Measurements from ENCODE around the gene MTHFSD.

MTHFSD gene

GRCh38 chr16:86540894-86541293 is 14.1 kb downstream of the MTHFSD start:
- H3K4me3 ChIP-seq (ENCODE audit: low read length), result no peak overlapping the region
- DNase-seq (ENCODE audit: low read depth), result no peak

GRCh38 chr16:86538196-86538780 is 16.7 kb downstream of the MTHFSD start:
- DNase-seq (ENCODE audit: low read depth), result no peak
- TF ChIP-seq, protein P1, sequence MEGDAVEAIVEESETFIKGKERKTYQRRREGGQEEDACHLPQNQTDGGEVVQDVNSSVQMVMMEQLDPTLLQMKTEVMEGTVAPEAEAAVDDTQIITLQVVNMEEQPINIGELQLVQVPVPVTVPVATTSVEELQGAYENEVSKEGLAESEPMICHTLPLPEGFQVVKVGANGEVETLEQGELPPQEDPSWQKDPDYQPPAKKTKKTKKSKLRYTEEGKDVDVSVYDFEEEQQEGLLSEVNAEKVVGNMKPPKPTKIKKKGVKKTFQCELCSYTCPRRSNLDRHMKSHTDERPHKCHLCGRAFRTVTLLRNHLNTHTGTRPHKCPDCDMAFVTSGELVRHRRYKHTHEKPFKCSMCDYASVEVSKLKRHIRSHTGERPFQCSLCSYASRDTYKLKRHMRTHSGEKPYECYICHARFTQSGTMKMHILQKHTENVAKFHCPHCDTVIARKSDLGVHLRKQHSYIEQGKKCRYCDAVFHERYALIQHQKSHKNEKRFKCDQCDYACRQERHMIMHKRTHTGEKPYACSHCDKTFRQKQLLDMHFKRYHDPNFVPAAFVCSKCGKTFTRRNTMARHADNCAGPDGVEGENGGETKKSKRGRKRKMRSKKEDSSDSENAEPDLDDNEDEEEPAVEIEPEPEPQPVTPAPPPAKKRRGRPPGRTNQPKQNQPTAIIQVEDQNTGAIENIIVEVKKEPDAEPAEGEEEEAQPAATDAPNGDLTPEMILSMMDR (IDR thresholded peaks at IDR 0.05; ENCODE audit: insufficient read depth, low read depth, low read length, missing control alignments), result no peak
- H3K4me3 ChIP-seq (ENCODE audit: low read length), result no peak overlapping the region

More at GRCh38 chr16:86540894-86541293, 14.1 kb downstream of the MTHFSD start:
- TF ChIP-seq, protein P1 (IDR thresholded peaks at IDR 0.05; ENCODE audit: insufficient read depth, low read depth, low read length, missing control alignments), result no peak

- H3K4me3 ChIP-seq (ENCODE audit: low read length), result no peak overlapping the region
- no peak for DNase-seq (ENCODE audit: low read depth)
- TF ChIP-seq, protein P1 (IDR thresholded peaks at IDR 0.05; ENCODE audit: insufficient read depth, low read depth, low read length, missing control alignments), result no peak
Observed at GRCh38 chr16:86537486-86537885, 17.5 kb downstream of the MTHFSD start.

- TF ChIP-seq, protein P1 (IDR thresholded peaks at IDR 0.05; ENCODE audit: insufficient read depth, low read depth, low read length, missing control alignments), result no peak
- DNase-seq (ENCODE audit: low read depth), result no peak
Observed at GRCh38 chr16:86536621-86537020, 18.4 kb downstream of the MTHFSD start.

GRCh38 chr16:86534779-86535615 is 20.0 kb downstream of the MTHFSD start:
- TF ChIP-seq, protein P1 (IDR thresholded peaks at IDR 0.05; ENCODE audit: insufficient read depth, low read depth, low read length, missing control alignments), result no peak
- DNase-seq (ENCODE audit: low read depth), result no peak
- H3K4me3 ChIP-seq (ENCODE audit: low read length), result no peak overlapping the region

More at GRCh38 chr16:86536621-86537020, 18.4 kb downstream of the MTHFSD start:
- H3K4me3 ChIP-seq (ENCODE audit: low read length), result no peak overlapping the region

DNA sequence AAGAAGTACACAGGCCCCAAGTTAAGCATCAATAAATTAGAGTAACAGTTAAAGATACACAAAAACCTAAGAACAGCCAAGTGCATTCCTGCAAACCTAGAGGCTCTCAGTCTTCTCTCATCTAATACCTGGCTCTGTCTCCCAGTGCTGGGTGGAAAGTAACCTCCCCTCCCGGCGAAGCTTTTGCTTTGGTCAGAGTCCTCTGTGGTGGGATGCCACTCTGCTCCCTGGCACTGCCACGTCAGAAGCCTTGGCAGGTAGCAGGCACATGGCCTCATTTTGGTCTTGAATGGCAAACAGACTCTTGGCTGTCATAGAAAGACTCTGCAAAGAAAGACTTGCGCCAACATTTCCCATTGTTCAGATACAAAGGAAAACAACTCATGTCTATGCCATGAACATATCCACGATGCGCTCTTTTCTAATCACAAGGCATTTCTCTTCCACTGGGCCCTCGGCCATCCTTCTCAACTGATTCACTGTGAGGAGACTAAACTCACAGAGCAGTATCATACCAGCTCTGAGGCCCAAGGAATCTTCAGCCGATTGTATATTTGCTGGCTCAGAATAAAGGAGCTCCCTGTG is 21.2 kb downstream of the MTHFSD start:
- TF ChIP-seq, protein P1 (IDR thresholded peaks at IDR 0.05; ENCODE audit: insufficient read depth, low read depth, low read length, missing control alignments), result no peak
- no peak for DNase-seq (ENCODE audit: low read depth)
- no peak overlapping the region for H3K4me3 ChIP-seq (ENCODE audit: low read length)
